Neutrophil (primary cell): Measurements from ENCODE around the gene SLC2A4RG.

Experiments
- H3K27ac ChIP-seq: fragments of 200-600 bp; sonication (generic); 2 replicates; pipeline ENCODE4 v1.5.1; 2016; ENCODE audit warnings: mild to moderate bottlenecking, moderate library complexity
- H3K27me3 ChIP-seq: fragments of 200-600 bp; sonication (generic); 2 replicates; pipeline ENCODE4 v1.6.0; 2016; ENCODE audit warnings: mild to moderate bottlenecking
- H3K36me3 ChIP-seq: fragments of 200-600 bp; sonication (generic); 2 replicates; pipeline ENCODE4 v1.5.1; 2017
- H3K4me1 ChIP-seq, 2 experiments: fragments of 200-600 bp in 1 of 2; sonication (generic) in 1 of 2; 1 replicate in 1 of 2; 2 replicates in 1 of 2; pipeline versions ENCODE4 v1.5.1 to v1.6.1; 2013 to 2016; ENCODE audit warnings: low read depth in 1 of 2, low read length in 1 of 2, mild to moderate bottlenecking in 1 of 2, moderate library complexity in 1 of 2; ENCODE audit not compliant: control insufficient read depth in 1 of 2, insufficient read depth in 1 of 2
- H3K4me3 ChIP-seq, 2 experiments: fragments of 200-600 bp in 1 of 2; sonication (generic) in 1 of 2; 1 replicate in 1 of 2; 2 replicates in 1 of 2; pipeline ENCODE4 v1.5.1; 2013 to 2016; ENCODE audit warnings: low read depth in 1 of 2, low read length in 1 of 2, mild to moderate bottlenecking in 1 of 2, moderate library complexity in 1 of 2
- H3K9me3 ChIP-seq: fragments of 200-600 bp; sonication (generic); 2 replicates; pipeline ENCODE4 v1.5.1; 2016
- CTCF ChIP-seq: fragments of 200-600 bp; sonication (generic); IDR thresholded peaks from 2 replicates; pipeline ENCODE4 v1.5.1; 2016; ENCODE audit warnings: antibody characterized with exemption

The SLC2A4RG gene

GRCh38 chr20:63782521-63782971, 43.0 kb downstream of the SLC2A4RG start:
- no peak overlapping the region for H3K27ac ChIP-seq
- no peaks in the 10 kb centered on the region for H3K27me3 ChIP-seq
- no peak overlapping the region for H3K4me3 ChIP-seq
- no peaks in the 10 kb centered on the region for H3K36me3 ChIP-seq
- peaks cover 0 to 3% of the 10 kb centered on the region in 2 experiments for H3K4me1 ChIP-seq
- H3K9me3 ChIP-seq: no peaks in the 10 kb centered on the region
- TF ChIP-seq CTCF: no peak

- Histone ChIP-seq H3K4me3 (no peak overlapping the region), H3K27ac (no peak overlapping the region), H3K4me1 (peaks cover 0 to 3% of the 10 kb centered on the region in 2 experiments), H3K9me3 (no peaks in the 10 kb centered on the region), H3K27me3 (no peaks in the 10 kb centered on the region), H3K36me3 (no peaks in the 10 kb centered on the region)
- TF ChIP-seq CTCF: no peak
These were observed 44.4 kb downstream of the SLC2A4RG start for GRCh38 chr20:63783970-63784369.

- Histone ChIP-seq H3K27ac (no peak overlapping the region), H3K27me3 (no peaks in the 10 kb centered on the region), H3K9me3 (no peaks in the 10 kb centered on the region), H3K4me3 (no peak overlapping the region), H3K36me3 (no peaks in the 10 kb centered on the region), H3K4me1 (peaks cover 0 to 3% of the 10 kb centered on the region in 2 experiments)
- TF ChIP-seq CTCF: no peak
These were observed 46.1 kb downstream of the SLC2A4RG start for GRCh38 chr20:63785691-63786131.

- peaks cover 0 to 3% of the 10 kb centered on the region in 2 experiments for H3K4me1 ChIP-seq
- H3K27me3 ChIP-seq: no peaks in the 10 kb centered on the region
- no peaks in the 10 kb centered on the region for H3K9me3 ChIP-seq
- TF ChIP-seq CTCF: no peak
- no peak overlapping the region for H3K27ac ChIP-seq
- no peak overlapping the region for H3K4me3 ChIP-seq
- no peaks in the 10 kb centered on the region for H3K36me3 ChIP-seq
These were observed 47.7 kb downstream of the SLC2A4RG start for GRCh38 chr20:63787302-63787701.

GRCh38 chr20:63787749-63788148, 48.2 kb downstream of the SLC2A4RG start:
- no peaks in the 10 kb centered on the region for H3K27me3 ChIP-seq
- no peak overlapping the region for H3K4me3 ChIP-seq
- H3K9me3 ChIP-seq: no peaks in the 10 kb centered on the region
- TF ChIP-seq CTCF: no peak
- peaks cover 0 to 3% of the 10 kb centered on the region in 2 experiments for H3K4me1 ChIP-seq
- H3K36me3 ChIP-seq: no peaks in the 10 kb centered on the region
- H3K27ac ChIP-seq: no peak overlapping the region
